IPS-NIHi11 (cell line): Measurements from ENCODE around the gene PARP12.

Source experiments
- DNase-seq: peaks from one replicate; pipeline ENCODE4 v3.0.0; 2012; ENCODE audit warnings: mixed read lengths, low spot score

The PARP12 gene

GRCh38 chr7:140035400-140036223 lies 27.1 kb downstream of the PARP12 start:
- no peak for DNase-seq

GRCh38 chr7:140034421-140034820 lies 28.3 kb downstream of the PARP12 start:
- DNase-seq: no peak

DNA sequence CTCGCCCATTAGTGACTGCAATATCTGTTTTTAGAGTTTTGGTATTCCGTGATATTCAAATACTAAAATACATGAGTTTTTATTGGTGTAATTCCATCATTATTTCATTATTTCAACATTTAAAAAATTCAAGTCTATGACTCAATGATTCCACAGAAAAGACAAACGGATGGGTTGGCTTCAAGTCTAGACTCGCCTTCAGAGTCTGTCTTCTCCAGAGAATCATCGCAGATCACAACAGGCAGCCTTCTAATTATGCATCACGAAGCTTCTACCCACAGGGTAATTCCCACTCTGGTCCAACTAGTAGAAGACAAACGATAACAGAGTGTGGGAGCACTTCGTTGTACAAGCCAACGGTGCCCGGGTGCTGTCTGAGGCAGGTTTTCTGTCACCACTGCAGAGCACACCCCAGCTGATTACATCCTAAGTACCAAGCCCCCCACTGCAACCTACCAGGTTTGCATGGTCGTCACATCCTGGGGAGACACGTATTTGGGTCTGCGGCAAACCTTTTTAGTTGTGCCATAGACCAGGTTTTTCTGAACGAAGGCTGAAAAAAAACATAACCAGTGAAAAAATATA lies 28.9 kb downstream of the PARP12 start:
- DNase-seq: no peak

DNA sequence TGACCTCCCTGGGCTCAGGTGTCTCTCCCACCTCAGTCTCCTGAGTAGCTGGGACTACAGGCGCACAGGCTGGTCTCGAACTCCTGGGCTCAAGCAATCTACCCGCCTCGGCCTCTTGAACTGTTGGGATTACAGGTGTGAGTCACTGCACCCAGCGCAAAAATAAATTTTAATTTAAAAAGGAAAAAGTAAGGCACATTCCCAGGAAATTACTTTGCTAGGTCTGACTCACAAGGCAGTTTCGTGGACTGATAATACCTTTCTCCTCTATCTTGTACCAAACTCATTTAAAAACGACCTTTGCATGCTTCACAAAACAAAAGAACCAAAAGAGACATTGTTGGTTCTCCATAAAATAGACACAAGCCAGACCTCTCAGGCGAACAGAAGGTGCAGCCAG lies 29.7 kb downstream of the PARP12 start:
- DNase-seq: no peak

DNA sequence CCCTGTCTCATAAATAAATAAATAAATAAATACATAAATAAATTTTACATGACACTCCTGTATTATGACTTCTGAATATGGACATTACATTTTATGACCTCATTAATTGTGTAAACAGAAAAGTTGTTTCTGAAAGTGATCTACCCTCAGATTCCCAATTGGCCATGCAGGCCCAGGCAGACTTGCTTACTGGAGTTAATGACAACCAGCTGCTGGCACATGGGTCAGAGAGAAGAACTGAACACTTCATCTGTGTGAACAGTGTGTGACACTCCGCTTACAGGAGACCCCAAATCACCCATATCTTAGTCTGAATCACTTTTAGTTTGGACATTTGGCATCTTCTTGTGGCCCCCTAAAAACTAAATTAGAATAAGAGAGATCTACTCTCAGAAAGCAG lies 31.4 kb downstream of the PARP12 start:
- DNase-seq: no peak

- no peak for DNase-seq
Measured at GRCh38 chr7:140029072-140029471, 33.7 kb downstream of the PARP12 start.

- no peak for DNase-seq
Measured at GRCh38 chr7:140028311-140028710, 34.4 kb downstream of the PARP12 start.

- no peak for DNase-seq
Measured at GRCh38 chr7:140027858-140028257, 34.9 kb downstream of the PARP12 start.

GRCh38 chr7:140026935-140027334 lies 35.8 kb downstream of the PARP12 start:
- DNase-seq: no peak

- no peak for DNase-seq
Measured at GRCh38 chr7:140025814-140026433, 36.8 kb downstream of the PARP12 start.

- no peak for DNase-seq
Measured at GRCh38 chr7:140025241-140025640, 37.5 kb downstream of the PARP12 start.

GRCh38 chr7:140024585-140024984 lies 38.2 kb downstream of the PARP12 start:
- no peak for DNase-seq

GRCh38 chr7:140023728-140024127 lies 39.0 kb downstream of the PARP12 start:
- DNase-seq: no peak

- no peak for DNase-seq
Measured at GRCh38 chr7:140022582-140023211, 40.1 kb downstream of the PARP12 start.

DNA sequence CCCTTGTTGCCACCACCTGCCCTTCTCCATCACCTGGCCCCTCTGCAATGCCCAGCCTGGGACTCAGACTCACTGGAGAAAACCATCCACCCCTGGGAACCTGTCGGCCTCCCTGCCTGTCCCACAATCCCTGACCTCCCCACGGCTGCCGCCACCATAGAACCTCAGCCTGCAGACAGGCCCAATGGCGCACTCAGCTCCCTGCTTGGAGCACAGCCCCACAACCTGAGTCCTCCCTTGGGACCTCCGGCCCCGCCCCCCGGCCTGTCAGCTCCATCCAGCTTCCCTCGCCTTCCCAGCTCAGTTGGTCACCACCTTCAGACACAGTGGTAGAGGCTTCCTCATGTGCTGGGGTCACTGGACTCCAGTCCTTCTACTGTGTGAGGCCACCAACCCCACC lies 41.1 kb downstream of the PARP12 start:
- DNase-seq: no peak

- DNase-seq: no peak
Measured at GRCh38 chr7:140019606-140020005, 43.1 kb downstream of the PARP12 start.

DNA sequence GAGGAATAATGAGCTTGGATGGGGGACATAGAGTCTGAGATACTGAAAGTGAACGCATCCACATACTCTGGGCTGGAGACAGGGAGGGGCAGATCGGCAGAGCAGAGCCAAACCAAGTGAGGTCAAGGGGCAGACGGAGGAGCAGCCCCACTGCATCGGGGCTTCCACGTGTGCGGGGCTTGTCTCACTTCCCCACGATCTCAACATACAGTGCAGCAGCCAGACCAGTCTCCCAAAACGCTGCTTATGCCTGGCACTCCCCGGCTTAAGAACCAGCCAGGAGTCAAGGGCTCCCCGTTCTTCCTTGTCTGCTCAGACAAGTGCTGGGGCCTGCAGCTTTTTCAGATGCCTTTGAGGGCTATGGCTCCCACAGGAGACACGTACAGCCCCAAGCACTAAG lies 43.6 kb downstream of the PARP12 start:
- DNase-seq: no peak

DNA sequence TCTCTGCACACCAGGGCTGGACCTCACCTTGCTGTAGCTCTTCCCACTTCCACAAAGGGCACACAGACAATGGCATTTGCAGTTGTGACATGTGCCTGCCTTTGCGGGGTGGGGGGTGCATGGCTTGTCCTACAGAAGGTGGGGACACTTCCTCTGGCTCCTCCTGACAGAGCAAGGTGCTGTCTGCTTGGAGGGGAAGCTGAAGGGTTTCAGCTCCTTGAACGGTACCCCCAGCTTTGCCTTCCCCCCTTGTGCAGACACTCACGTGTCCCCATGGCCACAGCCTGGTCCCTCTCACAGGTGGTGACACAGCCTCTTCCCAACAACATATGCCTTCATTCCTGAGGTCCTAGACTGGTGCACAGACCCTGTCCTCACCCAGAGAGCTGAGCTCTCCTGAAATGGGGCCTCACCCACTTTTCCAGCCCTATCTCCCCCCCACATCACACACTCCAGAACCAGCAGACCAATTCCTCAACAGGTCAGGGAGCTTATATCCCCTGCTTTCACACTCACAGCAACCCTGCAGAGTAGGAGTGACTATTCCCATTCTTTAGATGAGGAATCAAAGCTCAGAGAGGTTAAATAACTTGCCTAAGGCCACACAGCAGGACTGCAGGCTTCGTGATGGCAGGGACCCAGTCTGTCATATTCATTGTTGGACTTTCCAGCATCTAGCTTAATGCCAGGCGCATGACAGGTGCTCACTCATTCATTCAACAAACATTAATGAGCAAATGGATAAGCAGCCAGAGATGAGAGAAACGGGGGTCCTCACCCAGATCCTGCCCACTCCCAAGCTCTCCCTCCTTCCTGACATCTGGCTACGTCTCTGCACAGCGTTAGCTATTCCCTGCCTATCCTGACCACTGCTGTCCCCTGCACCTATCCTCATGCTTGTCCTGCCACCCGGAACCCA lies 44.4 kb downstream of the PARP12 start:
- DNase-seq: no peak

- DNase-seq: no peak
Measured at GRCh38 chr7:140017543-140017942, 45.2 kb downstream of the PARP12 start.

GRCh38 chr7:140017034-140017433 lies 45.7 kb downstream of the PARP12 start:
- DNase-seq: no peak

GRCh38 chr7:140016540-140016939 lies 46.2 kb downstream of the PARP12 start:
- no peak for DNase-seq

DNA sequence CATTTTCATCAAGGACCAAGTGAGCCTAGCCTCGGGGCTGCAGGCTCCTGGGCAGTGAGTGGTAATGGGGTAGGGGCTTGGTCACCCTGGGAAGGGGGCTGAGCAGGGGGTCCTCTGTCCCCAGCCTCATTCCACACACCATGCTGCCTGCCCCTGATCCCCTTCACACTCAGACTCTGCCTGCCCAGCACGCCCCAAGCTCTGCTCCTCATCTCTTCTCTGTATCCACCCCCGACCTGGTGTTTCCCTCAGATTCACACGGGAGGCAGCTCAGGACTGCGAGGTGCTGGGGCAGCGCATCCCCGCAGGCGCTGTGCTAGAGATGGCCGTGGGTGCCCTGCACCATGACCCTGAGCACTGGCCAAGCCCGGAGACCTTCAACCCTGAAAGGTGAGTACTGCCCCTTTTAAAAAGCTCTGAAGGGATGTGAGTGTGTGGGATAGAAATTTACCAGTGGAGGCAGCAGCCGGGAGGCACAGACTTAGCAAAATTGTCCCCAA lies 47.2 kb downstream of the PARP12 start:
- DNase-seq: no peak
